ENCODE measurements around the gene MRC2. TPM values are rescaled to one million over a fixed set of nuclear protein-coding genes. Genes with fewer than 3 reads are reported as not detected.

Gene MRC2
- total RNA-seq, 1 experiment from 2014 or later, result 10.7 TPM

DNA sequence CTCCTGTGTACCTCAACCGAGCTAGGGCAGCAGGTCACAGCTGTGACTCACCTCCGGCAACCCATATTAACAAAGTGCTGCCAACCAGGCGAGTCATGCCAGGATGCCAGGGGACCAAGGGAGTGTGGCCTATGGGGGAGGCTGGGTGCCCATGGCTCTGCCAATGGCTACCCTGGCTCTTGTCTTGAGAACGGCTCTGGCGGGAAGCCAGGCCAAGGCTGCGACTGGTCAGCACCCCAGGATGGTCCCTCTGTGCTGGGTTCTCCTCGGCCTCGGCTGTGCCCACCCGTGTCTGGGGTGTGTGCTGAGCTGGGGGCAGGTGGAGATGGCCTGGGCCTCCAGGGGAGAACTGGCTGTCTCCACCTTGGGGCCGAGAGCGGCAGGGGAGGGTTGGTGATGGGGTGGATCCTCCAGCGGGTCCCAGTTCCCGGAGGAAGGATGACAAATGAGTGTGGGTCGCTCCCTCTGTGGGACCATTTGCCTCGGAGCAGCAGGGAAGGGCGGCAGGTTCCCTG, 75.8 kb downstream of the MRC2 start:
- Histone ChIP-seq H3K79me2 (ENCODE audit: insufficient read depth, low read length) (no peaks in the 10 kb centered on the region), H2AFZ (ENCODE audit: low read depth, low read length, poor library complexity, severe bottlenecking) (peak overlapping the region; percentile 96), H3K27me3 (ENCODE audit: insufficient read depth, low read length) (no peaks in the 10 kb centered on the region), H3K4me1 (ENCODE audit: control insufficient read depth in 1 of 2, insufficient read depth in 2 of 2, low read length in 2 of 2) (peaks cover 18 to 32% of the 10 kb centered on the region in 2 experiments), H3K27ac (ENCODE audit: low read depth, low read length) (peak overlapping the region; percentile 39; the same call in 1 of the 2 replicates), H3K9me3 (ENCODE audit: control insufficient read depth in 1 of 2, insufficient read depth in 1 of 2, low read depth in 1 of 2, low read length in 2 of 2) (peaks cover 4 to 9% of the 10 kb centered on the region in 2 experiments; a peak in 2 of 4 replicates), H3K36me3 (ENCODE audit: control insufficient read depth in 1 of 2, insufficient read depth in 2 of 2, low read length in 2 of 2) (no peaks in the 10 kb centered on the region), H3K9ac (ENCODE audit: low read length) (peak overlapping the region; percentile 68), H3K4me3 (replicated peaks in 1 of 2; ENCODE audit: low read depth in 1 of 2, low read length in 2 of 2) (peak overlapping the region; percentile 48 to 63), H3K4me2 (ENCODE audit: low read length) (peak overlapping the region; percentile 98), H4K20me1 (ENCODE audit: insufficient read depth) (no peaks in the 10 kb centered on the region), H3K9me2 (ENCODE audit: insufficient read depth) (no peaks in the 10 kb centered on the region)
- TF ChIP-seq JUND (IDR thresholded peaks at IDR 0.05), result peak; percentile 84
- TF ChIP-seq ZFX (IDR thresholded peaks at IDR 0.05), result no peak
- TF ChIP-seq, protein P1, sequence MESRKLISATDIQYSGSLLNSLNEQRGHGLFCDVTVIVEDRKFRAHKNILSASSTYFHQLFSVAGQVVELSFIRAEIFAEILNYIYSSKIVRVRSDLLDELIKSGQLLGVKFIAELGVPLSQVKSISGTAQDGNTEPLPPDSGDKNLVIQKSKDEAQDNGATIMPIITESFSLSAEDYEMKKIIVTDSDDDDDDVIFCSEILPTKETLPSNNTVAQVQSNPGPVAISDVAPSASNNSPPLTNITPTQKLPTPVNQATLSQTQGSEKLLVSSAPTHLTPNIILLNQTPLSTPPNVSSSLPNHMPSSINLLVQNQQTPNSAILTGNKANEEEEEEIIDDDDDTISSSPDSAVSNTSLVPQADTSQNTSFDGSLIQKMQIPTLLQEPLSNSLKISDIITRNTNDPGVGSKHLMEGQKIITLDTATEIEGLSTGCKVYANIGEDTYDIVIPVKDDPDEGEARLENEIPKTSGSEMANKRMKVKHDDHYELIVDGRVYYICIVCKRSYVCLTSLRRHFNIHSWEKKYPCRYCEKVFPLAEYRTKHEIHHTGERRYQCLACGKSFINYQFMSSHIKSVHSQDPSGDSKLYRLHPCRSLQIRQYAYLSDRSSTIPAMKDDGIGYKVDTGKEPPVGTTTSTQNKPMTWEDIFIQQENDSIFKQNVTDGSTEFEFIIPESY (IDR thresholded peaks at IDR 0.05; ENCODE audit: extremely low read depth, insufficient replicate concordance, low read length), result no peak
- TF ChIP-seq SP1 (IDR thresholded peaks at IDR 0.05; ENCODE audit: low read depth), result peak; percentile 85
- TF ChIP-seq ZNF274 (IDR thresholded peaks at IDR 0.05; ENCODE audit: low read depth, low read length), result no peak
- TF ChIP-seq ELF1 (IDR thresholded peaks at IDR 0.05; ENCODE audit: borderline replicate concordance, low read depth), result no peak
- TF ChIP-seq, protein P2, sequence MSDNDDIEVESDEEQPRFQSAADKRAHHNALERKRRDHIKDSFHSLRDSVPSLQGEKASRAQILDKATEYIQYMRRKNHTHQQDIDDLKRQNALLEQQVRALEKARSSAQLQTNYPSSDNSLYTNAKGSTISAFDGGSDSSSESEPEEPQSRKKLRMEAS (IDR thresholded peaks at IDR 0.05), result no peak; the same call in 1 of the 2 replicates
- TF ChIP-seq CBX3 (IDR thresholded peaks at IDR 0.05; ENCODE audit: low read depth), result 0 out of 2 replicates have a peak, but pooled peaks have one; percentile 33
- peak; percentile 89 for TF ChIP-seq FOSL1 (IDR thresholded peaks at IDR 0.05; ENCODE audit: low read depth)
- no peak for TF ChIP-seq SRF (IDR thresholded peaks at IDR 0.05; ENCODE audit: low read depth)
- TF ChIP-seq POLR2AphosphoS5 (IDR thresholded peaks at IDR 0.05; ENCODE audit: low read depth, low read length), result peak; percentile 60; the same call in 1 of the 2 replicates
- TF ChIP-seq EZH2phosphoT487 (IDR thresholded peaks at IDR 0.05; ENCODE audit: borderline replicate concordance), result no peak
- no peak for TF ChIP-seq POLR2A (IDR thresholded peaks at IDR 0.05; ENCODE audit: borderline replicate concordance, extremely low read depth, insufficient read depth, insufficient read length)
- peak; percentile 8 for TF ChIP-seq YY1 (IDR thresholded peaks at IDR 0.05; ENCODE audit: extremely low read depth, insufficient replicate concordance, low read depth, low read length)
- TF ChIP-seq EZH2 (IDR thresholded peaks at IDR 0.05), result no peak
- no peak for TF ChIP-seq EGR1 (IDR thresholded peaks at IDR 0.05; ENCODE audit: low read depth)
- no peak for TF ChIP-seq SIN3A (IDR thresholded peaks at IDR 0.05; ENCODE audit: low read depth)
- no peak; the same call in 1 of the 2 replicates for TF ChIP-seq RAD21 (IDR thresholded peaks at IDR 0.05; ENCODE audit: low read depth)
- DNase-seq (ENCODE audit: low read depth, low spot score) (no peak), ATAC-seq (peak; percentile 66)
- ChIA-PET POLR2A (no interaction called here), CTCF (interaction anchor here (0.8 to 1.6 kb wide), 7 partner anchors 8 to 722 kb away, joined by 3 to 13 read pairs (median 4); no protein-coding TSS in a partner anchor), RAD21 (ENCODE audit: low non-redundant PET in 1 of 2, low total read pairs in 2 of 2, uncharacterized antibody in 2 of 2, unreplicated experiment in 2 of 2) (interaction anchor here (0.8 kb wide), 2 partner anchors 282 to 703 kb away, joined by 3 read pairs; no protein-coding TSS in a partner anchor)
- intact Hi-C loops (cut with micrococcal nuclease), result loop anchor here (1.0 to 5.0 kb wide), 3 partner anchors 265 to 703 kb away; no protein-coding TSS in a partner anchor
- no TSS peak for BruUV-seq (replicated peaks)
